NCI-H510A (cell line): ENCODE results near the gene FADD.
"Not testable (repeated sequence)": the region's sequence is repeated elsewhere in the genome, so short reads cannot be mapped to it uniquely, and the experiment has no call there.

ENCODE experiments used
- DNase-seq: peaks from one replicate; lab custom pipeline; 2025; lab: John Stamatoyannopoulos, UW

FADD gene

DNA sequence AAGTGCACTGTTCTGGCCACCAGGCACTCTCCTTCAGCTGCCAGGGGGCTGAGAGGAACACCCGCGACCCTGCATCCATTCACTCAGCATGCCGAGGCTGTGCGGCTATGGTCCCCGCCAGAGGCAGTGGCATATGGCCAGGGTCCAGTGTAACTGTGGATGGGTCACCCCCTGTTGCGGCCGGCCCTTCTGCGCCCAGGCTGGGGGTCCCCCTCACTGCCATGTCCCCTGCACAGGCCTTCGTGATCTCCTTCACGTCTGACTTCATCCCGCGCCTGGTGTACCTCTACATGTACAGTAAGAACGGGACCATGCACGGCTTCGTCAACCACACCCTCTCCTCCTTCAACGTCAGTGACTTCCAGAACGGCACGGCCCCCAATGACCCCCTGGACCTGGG lies 20.8 kb upstream of the FADD start:
- DNase-seq = no peak

GRCh38 chr11:70183032-70183431 lies 20.1 kb upstream of the FADD start:
- DNase-seq = no peak

DNA sequence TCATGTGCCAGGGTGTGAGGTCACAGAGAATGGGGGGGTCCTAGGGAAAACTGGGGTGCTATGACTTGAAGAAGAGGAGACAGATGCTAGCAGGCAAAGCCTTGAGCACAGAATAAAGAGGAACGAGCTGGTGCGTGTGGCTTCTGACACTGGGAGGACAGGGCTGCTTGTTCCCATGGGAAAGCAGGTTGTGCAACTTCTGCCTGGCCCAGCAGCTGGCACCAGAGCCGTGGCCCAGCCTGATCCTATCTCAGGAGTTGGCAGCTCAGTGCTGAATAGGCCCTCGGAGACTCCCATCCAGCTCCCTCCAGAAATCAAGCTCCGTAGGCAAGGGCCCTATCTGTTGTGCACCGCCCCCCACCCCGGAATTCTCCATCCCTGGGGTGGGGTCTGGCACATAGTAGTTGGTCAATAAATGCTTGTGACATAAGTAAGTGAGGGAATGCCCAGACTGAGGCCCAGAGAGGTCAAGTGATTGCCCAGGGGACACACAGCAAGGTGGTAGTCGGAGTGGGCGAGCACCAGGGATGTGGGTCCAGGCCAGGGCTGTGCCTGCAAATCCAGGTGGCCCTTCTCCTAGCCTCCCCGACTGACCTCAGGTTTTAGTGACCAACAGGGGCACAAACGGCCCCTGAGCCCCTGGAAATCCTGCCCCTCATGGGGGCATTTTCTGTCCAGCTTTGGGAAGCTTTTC lies 19.5 kb upstream of the FADD start:
- DNase-seq = no peak

DNA sequence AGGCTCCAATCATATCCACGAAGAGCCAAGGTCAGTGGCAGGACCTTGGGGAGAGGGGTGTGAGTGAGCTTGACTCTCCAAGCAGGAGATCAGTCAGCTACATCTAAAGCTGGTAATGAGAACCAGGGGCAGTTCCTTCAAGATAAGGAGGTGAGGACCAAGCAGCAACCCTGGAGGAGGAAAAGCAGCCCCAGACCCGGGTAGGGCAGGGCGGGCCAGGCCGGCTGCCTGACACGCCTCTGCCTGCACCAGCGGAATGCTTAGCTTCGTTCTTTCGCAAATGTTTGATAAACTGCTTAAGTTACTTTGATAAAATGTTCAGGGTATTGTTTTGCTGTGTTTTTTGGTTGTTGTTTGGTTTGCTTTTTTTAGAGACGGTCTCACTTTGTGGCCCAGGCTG lies 18.7 kb upstream of the FADD start:
- no peak for DNase-seq

- no peak for DNase-seq
Measured at GRCh38 chr11:70185348-70186055, 17.6 kb upstream of the FADD start.

- DNase-seq = no peak
Measured at GRCh38 chr11:70186420-70186819, 16.7 kb upstream of the FADD start.

GRCh38 chr11:70186936-70187335 lies 16.2 kb upstream of the FADD start:
- DNase-seq = no peak

DNA sequence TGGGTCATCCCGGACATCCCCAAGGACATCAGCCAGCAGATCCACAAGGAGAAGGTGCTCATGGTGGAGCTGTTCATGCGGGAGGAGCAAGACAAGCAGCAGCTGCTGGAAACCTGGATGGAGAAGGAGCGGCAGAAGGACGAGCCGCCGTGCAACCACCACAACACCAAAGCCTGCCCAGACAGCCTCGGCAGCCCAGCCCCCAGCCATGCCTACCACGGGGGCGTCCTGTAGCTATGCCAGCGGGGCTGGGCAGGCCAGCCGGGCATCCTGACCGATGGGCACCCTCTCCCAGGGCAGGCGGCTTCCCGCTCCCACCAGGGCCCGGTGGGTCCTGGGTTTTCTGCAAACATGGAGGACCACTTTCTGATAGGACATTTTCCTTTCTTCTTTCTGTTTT lies 15.3 kb upstream of the FADD start:
- DNase-seq = no peak

GRCh38 chr11:70189622-70190021 lies 13.5 kb upstream of the FADD start:
- DNase-seq = no peak

DNA sequence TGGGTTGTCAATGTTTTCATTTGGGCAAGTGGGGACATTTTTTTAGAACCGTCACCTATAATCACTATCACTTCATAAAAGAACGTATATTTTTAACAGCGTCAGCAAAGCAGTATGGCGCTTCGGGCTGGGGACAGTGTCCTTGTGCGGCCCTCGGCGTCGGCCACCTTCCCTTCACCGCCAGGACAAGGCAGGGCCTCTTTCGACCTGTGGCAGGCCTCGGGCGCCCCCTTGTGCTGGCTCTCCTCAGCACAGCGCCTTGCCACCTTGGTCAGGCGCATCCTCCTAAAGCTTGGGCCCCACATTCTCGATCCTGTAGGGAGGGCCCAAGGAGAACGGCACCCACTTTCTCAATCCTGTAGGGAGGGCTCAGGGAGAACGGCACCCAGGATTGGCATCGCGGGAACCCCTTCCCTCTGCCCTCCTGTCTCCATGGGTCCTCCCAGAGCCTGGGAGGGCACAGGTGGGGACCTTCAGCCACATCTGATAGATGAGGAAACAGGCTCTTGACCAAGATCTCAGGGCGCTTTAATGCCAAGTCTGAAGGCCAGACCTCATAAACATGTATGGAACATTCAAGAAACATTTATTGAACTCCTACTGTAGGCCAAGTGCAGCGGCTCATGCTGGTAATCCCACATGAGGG lies 11.5 kb upstream of the FADD start:
- DNase-seq = no peak

GRCh38 chr11:70192666-70193410 lies 10.3 kb upstream of the FADD start:
- DNase-seq = no peak

DNA sequence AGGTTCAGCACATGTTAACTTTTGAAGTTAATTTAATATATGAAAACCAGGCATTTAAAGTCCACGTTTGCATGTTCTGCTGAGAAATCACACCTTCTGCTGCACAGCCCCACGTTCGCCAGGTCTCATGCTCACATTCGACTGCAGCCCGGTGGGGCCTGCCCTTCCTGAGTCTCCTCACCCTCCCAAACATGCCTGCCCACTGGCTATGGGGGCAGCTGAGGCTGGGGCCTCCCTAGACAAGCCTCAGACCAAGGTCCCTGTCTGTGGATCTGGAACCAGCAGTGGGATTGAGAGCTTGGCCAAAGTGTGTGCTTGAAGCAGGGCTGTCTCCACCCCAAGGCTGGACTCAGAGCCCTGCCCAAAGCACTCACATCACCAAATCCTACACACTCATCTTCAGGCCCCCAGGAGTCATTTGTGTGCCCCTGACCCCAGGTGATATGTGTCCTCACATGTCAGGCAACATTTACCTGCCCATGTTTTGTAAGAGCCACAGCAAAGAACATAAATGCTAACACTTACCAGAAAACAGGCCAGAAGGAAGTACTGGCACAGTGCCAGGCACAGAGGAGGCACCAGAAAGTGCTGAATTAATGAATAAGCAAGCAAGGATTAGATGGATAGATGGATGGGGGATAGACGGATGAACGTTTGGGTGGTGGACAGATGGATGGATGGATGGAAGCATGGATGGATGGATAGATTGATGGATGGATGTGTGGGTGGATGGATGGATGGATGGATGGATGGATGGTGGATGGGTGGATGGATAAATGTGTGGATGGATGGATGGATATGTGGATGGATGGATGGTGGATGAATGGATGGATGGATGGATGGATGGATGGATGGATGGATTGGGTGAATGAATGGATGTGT lies 9.4 kb upstream of the FADD start:
- DNase-seq = no peak

GRCh38 chr11:70194792-70195791 lies 8.0 kb upstream of the FADD start:
- DNase-seq = no peak

GRCh38 chr11:70200212-70200844 lies 2.8 kb upstream of the FADD start:
- DNase-seq = no peak

DNA sequence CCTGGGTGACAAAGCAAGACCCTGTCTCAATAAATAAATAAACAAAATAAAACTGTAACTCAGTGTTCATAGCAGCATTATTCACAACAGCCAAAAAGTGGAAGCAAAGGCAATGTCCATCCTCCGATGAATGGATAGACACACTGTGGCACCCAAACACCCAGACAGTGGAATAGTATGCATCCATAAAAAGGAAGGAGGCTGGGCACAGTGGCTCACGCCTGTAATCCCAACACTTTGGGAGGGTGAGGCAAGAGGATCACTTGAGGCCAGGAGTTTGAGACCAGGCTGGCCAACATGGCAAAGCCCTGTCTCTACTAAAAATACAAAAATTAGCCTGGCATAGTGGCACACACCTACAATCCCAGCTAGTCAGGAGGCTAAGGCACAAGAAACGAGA lies 2.0 kb upstream of the FADD start:
- not testable (repeated sequence) for DNase-seq

DNA sequence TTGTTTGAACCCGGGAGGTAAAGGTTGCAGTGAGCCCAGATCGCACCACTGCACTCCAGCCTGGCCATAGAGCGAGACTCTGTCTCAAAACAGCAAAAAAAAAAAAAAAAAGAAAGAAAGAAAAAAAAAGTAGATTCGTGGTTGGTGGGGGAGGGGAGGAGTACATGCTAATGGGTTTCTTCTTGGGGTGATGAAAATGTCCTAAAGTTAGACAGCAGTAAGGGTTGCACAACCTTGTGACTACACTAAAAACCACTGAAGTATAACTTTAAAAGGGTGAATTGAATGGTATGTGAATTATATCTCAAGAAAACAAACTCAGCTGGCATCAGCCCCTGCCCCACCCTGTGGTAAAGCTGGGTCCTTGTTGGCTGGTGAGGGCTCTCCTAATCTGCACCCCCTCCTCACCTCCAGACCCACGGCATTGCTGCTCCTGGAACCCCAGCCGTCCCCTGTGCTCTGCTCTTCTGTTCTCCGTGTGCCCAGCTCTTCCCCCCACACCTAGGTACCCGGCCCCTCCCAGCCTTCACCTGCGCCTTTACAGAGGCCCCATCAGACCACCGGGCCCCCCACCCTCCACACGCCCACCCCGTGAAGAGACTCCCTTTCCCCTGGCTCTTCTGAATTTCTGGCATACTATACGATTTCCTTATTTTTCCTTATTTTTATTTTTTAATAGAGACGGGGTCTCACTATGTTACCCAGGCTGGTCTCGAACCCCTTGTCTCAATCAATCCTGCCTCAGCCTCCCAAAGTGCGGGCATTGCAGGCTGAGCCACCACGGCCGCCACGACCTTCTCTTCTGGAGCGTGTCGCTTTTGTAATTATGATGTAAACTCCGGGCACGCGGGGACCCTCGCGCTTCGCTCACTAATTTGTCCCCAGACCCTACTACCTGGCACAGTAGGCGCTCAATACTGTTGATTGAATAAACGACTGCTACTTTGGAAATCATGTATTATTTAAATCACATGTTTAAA lies 924 bp upstream of the FADD start:
- no peak for DNase-seq

DNA sequence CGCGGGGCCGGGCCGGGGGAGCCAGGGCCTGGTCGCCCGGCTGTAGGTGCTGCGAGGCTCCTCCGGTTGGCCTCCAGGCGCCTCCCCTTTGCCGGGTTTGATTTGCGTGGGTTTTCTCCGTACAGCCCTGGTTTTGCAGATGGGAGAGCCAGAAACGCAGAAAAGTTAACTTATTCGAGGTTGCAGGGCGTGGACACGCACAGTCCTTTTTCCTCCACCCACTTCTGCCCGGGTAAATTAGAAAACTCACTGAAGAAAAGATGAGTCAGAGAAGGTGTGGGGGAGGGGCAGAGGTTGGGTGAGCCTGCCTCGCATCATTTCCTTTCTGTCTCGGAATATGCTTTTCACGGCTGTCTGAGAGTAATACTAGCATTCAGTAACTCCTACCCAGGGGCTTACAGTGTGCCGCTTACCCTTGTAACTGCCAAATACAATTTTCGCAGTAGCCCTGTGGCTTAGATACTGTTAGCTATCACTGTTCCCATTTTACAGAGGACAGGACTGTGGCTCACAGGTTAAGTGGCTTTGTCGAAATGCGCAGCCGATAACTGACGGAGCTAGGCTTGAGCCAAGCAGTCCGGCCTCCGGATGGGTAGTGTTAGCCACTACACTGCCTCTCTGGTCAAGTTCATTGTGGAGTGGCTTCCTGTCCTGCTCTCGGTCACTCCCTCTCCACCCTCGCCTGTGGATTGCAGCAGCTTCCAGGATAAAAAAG lies 812 bp downstream of the FADD start:
- no peak for DNase-seq

DNA sequence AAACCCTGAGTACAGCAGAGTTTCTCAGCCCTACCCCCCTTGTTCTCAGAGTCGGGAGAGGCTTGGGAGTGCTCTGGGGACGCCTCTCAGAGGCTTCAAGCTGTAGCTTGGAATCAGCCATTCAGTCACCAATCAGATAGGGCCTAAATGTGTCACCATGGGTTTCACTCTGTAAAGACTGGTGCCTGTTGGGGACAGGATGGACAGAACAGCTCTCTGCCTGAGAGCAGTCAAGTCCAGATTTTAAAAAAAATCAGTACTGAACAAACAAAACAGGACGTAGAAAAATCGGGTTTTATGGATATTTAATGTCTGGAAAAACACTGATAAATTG lies 1.3 kb downstream of the FADD start:
- DNase-seq = no peak
